ENCODE data around the gene HLCS.
A peak's percentile ranks its signal among the peaks of the same experiment; 100 is the strongest.

HLCS gene

DNA sequence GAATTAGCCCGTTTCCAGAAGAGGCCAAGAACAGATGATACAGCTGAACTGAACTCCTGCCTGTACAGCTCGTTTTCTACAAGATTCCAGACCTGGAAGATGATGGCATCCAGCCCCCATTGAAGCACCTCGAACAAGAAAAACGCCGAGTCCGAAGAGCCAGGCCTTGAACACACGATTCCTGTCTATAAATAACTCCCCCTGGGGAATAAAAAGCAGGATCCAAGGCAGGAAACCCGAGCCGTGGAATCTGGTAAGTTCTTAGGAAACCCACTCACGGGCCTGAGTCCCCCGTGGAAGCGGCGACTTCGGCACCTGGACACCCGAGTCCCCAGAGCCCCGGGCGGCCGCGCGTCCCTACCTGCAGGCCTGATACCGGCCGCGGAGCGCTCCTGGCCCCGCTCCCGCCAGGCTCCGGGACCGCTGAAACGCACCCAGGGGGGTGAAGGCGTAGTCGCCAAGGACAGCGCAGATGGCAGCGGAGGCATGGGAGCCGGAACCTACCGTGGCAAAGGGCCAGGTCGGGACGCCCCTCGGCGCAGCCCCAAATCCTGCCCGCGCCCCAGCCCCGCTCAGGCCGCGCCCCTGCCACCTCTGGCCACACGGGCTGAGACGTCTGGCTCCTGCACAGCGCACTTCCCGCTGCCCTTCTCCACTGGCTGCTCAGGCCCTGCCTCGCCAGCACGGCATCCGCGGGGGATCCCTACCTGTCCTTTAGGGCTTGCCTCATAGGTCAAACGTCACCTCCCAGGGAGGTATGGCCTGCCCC is 14.0 kb upstream of the HLCS start (continued):
- TF ChIP-seq, protein P1, sequence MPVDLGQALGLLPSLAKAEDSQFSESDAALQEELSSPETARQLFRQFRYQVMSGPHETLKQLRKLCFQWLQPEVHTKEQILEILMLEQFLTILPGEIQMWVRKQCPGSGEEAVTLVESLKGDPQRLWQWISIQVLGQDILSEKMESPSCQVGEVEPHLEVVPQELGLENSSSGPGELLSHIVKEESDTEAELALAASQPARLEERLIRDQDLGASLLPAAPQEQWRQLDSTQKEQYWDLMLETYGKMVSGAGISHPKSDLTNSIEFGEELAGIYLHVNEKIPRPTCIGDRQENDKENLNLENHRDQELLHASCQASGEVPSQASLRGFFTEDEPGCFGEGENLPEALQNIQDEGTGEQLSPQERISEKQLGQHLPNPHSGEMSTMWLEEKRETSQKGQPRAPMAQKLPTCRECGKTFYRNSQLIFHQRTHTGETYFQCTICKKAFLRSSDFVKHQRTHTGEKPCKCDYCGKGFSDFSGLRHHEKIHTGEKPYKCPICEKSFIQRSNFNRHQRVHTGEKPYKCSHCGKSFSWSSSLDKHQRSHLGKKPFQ (tag by site-specific recombination; IDR thresholded peaks at IDR 0.05) = no peak
- TF ChIP-seq ZNF76 (tag by site-specific recombination; IDR thresholded peaks at IDR 0.05; ENCODE audit: borderline replicate concordance, low read depth) (peak; percentile 76; the same call in 1 of the 2 replicates), ZSCAN16 (tag by site-specific recombination; IDR thresholded peaks at IDR 0.05) (no peak), ZNF2 (tag by site-specific recombination; IDR thresholded peaks at IDR 0.05) (peak; percentile 63; the same call in 1 of the 2 replicates), KLF9 (tag by site-specific recombination; IDR thresholded peaks at IDR 0.05; ENCODE audit: low read depth) (peak; percentile 29; the same call in 1 of the 2 replicates), ZNF639 (tag by site-specific recombination; IDR thresholded peaks at IDR 0.05) (no peak), SP2 (tag by site-specific recombination; IDR thresholded peaks at IDR 0.05) (peak; percentile 35; the same call in 1 of the 2 replicates), ZNF701 (tag by site-specific recombination; IDR thresholded peaks at IDR 0.05) (no peak), ZNF292 (tag by site-specific recombination; IDR thresholded peaks at IDR 0.05; ENCODE audit: borderline replicate concordance, low read depth) (no peak), ZBTB48 (tag by site-specific recombination; IDR thresholded peaks at IDR 0.05) (peak; percentile 85), ZNF530 (tag by site-specific recombination; IDR thresholded peaks at IDR 0.05; ENCODE audit: low read depth) (no peak), ZSCAN30 (tag by site-specific recombination; IDR thresholded peaks at IDR 0.05) (peak; percentile 51), ZBTB44 (tag by site-specific recombination; IDR thresholded peaks at IDR 0.05) (no peak), ZNF394 (tag by site-specific recombination; IDR thresholded peaks at IDR 0.05; ENCODE audit: borderline replicate concordance) (peak; percentile 59; the same call in 1 of the 2 replicates), ZFP37 (tag by site-specific recombination; IDR thresholded peaks at IDR 0.05) (peak; percentile 93), ZBTB26 (tag by site-specific recombination; optimal IDR thresholded peaks at IDR 0.05) (peak; percentile 91), REPIN1 (tag by site-specific recombination; IDR thresholded peaks at IDR 0.05; ENCODE audit: low read depth) (no peak), ZNF548 (tag by site-specific recombination; IDR thresholded peaks at IDR 0.05) (no peak), ZNF645 (tag by site-specific recombination; IDR thresholded peaks at IDR 0.05) (no peak), ZNF596 (tag by site-specific recombination; IDR thresholded peaks at IDR 0.05) (no peak)
- TF ChIP-seq, protein P2, sequence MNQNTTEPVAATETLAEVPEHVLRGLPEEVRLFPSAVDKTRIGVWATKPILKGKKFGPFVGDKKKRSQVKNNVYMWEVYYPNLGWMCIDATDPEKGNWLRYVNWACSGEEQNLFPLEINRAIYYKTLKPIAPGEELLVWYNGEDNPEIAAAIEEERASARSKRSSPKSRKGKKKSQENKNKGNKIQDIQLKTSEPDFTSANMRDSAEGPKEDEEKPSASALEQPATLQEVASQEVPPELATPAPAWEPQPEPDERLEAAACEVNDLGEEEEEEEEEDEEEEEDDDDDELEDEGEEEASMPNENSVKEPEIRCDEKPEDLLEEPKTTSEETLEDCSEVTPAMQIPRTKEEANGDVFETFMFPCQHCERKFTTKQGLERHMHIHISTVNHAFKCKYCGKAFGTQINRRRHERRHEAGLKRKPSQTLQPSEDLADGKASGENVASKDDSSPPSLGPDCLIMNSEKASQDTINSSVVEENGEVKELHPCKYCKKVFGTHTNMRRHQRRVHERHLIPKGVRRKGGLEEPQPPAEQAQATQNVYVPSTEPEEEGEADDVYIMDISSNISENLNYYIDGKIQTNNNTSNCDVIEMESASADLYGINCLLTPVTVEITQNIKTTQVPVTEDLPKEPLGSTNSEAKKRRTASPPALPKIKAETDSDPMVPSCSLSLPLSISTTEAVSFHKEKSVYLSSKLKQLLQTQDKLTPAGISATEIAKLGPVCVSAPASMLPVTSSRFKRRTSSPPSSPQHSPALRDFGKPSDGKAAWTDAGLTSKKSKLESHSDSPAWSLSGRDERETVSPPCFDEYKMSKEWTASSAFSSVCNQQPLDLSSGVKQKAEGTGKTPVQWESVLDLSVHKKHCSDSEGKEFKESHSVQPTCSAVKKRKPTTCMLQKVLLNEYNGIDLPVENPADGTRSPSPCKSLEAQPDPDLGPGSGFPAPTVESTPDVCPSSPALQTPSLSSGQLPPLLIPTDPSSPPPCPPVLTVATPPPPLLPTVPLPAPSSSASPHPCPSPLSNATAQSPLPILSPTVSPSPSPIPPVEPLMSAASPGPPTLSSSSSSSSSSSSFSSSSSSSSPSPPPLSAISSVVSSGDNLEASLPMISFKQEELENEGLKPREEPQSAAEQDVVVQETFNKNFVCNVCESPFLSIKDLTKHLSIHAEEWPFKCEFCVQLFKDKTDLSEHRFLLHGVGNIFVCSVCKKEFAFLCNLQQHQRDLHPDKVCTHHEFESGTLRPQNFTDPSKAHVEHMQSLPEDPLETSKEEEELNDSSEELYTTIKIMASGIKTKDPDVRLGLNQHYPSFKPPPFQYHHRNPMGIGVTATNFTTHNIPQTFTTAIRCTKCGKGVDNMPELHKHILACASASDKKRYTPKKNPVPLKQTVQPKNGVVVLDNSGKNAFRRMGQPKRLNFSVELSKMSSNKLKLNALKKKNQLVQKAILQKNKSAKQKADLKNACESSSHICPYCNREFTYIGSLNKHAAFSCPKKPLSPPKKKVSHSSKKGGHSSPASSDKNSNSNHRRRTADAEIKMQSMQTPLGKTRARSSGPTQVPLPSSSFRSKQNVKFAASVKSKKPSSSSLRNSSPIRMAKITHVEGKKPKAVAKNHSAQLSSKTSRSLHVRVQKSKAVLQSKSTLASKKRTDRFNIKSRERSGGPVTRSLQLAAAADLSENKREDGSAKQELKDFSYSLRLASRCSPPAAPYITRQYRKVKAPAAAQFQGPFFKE (tag by site-specific recombination; IDR thresholded peaks at IDR 0.05; ENCODE audit: borderline replicate concordance) = peak; percentile 78; the same call in 1 of the 2 replicates
- TF ChIP-seq, protein P3, sequence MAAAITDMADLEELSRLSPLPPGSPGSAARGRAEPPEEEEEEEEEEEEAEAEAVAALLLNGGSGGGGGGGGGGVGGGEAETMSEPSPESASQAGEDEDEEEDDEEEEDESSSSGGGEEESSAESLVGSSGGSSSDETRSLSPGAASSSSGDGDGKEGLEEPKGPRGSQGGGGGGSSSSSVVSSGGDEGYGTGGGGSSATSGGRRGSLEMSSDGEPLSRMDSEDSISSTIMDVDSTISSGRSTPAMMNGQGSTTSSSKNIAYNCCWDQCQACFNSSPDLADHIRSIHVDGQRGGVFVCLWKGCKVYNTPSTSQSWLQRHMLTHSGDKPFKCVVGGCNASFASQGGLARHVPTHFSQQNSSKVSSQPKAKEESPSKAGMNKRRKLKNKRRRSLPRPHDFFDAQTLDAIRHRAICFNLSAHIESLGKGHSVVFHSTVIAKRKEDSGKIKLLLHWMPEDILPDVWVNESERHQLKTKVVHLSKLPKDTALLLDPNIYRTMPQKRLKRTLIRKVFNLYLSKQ (tag by site-specific recombination; IDR thresholded peaks at IDR 0.05; ENCODE audit: borderline replicate concordance) = no peak
